ENCODE data around the gene OTOG.

The OTOG gene

GRCh38 chr11:17691550-17691949 is 144.5 kb downstream of the OTOG start:
- no peak for DNase-seq
- no peaks in the 10 kb centered on the region for H3K36me3 ChIP-seq (replicated peaks; ENCODE audit: insufficient read depth, low read length)
- TF ChIP-seq EZH2 (optimal IDR thresholded peaks at IDR 0.05; ENCODE audit: low read depth, low read length) (no peak), EZH2phosphoT487 (IDR thresholded peaks at IDR 0.05; ENCODE audit: low read length) (no peak)
- TF ChIP-seq, protein P1, sequence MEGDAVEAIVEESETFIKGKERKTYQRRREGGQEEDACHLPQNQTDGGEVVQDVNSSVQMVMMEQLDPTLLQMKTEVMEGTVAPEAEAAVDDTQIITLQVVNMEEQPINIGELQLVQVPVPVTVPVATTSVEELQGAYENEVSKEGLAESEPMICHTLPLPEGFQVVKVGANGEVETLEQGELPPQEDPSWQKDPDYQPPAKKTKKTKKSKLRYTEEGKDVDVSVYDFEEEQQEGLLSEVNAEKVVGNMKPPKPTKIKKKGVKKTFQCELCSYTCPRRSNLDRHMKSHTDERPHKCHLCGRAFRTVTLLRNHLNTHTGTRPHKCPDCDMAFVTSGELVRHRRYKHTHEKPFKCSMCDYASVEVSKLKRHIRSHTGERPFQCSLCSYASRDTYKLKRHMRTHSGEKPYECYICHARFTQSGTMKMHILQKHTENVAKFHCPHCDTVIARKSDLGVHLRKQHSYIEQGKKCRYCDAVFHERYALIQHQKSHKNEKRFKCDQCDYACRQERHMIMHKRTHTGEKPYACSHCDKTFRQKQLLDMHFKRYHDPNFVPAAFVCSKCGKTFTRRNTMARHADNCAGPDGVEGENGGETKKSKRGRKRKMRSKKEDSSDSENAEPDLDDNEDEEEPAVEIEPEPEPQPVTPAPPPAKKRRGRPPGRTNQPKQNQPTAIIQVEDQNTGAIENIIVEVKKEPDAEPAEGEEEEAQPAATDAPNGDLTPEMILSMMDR (IDR thresholded peaks at IDR 0.05; ENCODE audit: low read length): no peak
- H3K9me2 ChIP-seq (replicated peaks; ENCODE audit: insufficient read depth, low read length): no peaks in the 10 kb centered on the region
- H3K79me2 ChIP-seq (ENCODE audit: low read length): no peaks in the 10 kb centered on the region
- H3K9ac ChIP-seq (ENCODE audit: low read length): no peak overlapping the region
- H3K4me2 ChIP-seq (ENCODE audit: low read depth, low read length): no peak overlapping the region
- no peaks in the 10 kb centered on the region for H3K9me3 ChIP-seq (replicated peaks; ENCODE audit: insufficient read depth, low read length)
- no peak overlapping the region for H2AFZ ChIP-seq (ENCODE audit: low read length)
- H3K4me1 ChIP-seq (ENCODE audit: low read length): no peaks in the 10 kb centered on the region
- no peak overlapping the region for H3K4me3 ChIP-seq (ENCODE audit: low read length)
- no peak overlapping the region for H3K27ac ChIP-seq (ENCODE audit: low read length)
- no peaks in the 10 kb centered on the region for H4K20me1 ChIP-seq (ENCODE audit: insufficient read depth, low read length)
- 0 out of 2 replicates have a peak, but pooled peaks cover 4% of the 10 kb centered on the region for H3K27me3 ChIP-seq (replicated peaks; ENCODE audit: insufficient read depth, low read length)
- no peaks in the 10 kb centered on the region for H3F3A ChIP-seq (ENCODE audit: insufficient read depth, low read length)

- Histone ChIP-seq H3K27me3 (replicated peaks; ENCODE audit: insufficient read depth, low read length) (0 out of 2 replicates have a peak, but pooled peaks cover 4% of the 10 kb centered on the region), H3K9me2 (replicated peaks; ENCODE audit: insufficient read depth, low read length) (no peaks in the 10 kb centered on the region), H3K9me3 (replicated peaks; ENCODE audit: insufficient read depth, low read length) (no peaks in the 10 kb centered on the region), H3K4me2 (ENCODE audit: low read depth, low read length) (no peak overlapping the region), H4K20me1 (ENCODE audit: insufficient read depth, low read length) (no peaks in the 10 kb centered on the region), H3K36me3 (replicated peaks; ENCODE audit: insufficient read depth, low read length) (no peaks in the 10 kb centered on the region), H3K4me3 (ENCODE audit: low read length) (no peak overlapping the region), H3K27ac (ENCODE audit: low read length) (no peak overlapping the region), H3K4me1 (ENCODE audit: low read length) (no peaks in the 10 kb centered on the region), H3K79me2 (ENCODE audit: low read length) (no peaks in the 10 kb centered on the region), H3K9ac (ENCODE audit: low read length) (no peak overlapping the region), H3F3A (ENCODE audit: insufficient read depth, low read length) (no peaks in the 10 kb centered on the region), H2AFZ (ENCODE audit: low read length) (no peak overlapping the region)
- DNase-seq: no peak
- no peak for TF ChIP-seq EZH2 (optimal IDR thresholded peaks at IDR 0.05; ENCODE audit: low read depth, low read length)
- TF ChIP-seq EZH2phosphoT487 (IDR thresholded peaks at IDR 0.05; ENCODE audit: low read length): no peak
- TF ChIP-seq, protein P1 (IDR thresholded peaks at IDR 0.05; ENCODE audit: low read length): no peak
These were observed 144.9 kb downstream of the OTOG start for GRCh38 chr11:17691976-17692375.

DNA sequence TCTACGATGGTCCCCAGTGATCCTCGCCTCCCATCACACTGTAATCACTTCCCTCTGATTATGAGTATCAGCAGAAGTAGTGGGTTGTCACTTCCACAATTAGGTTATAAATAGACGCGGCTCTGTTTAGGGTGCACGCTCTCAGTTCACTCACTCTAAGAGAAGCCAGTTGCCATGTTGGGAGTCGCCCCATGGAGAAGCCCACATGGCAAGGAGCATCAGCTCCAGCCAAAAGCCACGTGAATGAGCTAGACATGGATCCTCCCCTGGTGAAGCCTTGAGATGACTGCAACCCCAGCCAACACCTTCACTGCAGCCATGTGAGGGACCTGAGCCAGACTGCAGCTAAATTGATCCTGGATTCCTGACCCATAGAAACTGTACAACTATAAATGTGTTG is 145.9 kb downstream of the OTOG start:
- TF ChIP-seq, protein P1 (IDR thresholded peaks at IDR 0.05; ENCODE audit: low read length): no peak
- TF ChIP-seq EZH2phosphoT487 (IDR thresholded peaks at IDR 0.05; ENCODE audit: low read length): no peak
- TF ChIP-seq EZH2 (optimal IDR thresholded peaks at IDR 0.05; ENCODE audit: low read depth, low read length): no peak
- no peak for DNase-seq
- H2AFZ ChIP-seq (ENCODE audit: low read length): no peak overlapping the region
- no peaks in the 10 kb centered on the region for H3K9me2 ChIP-seq (replicated peaks; ENCODE audit: insufficient read depth, low read length)
- 0 out of 2 replicates have a peak, but pooled peaks cover 4% of the 10 kb centered on the region for H3K27me3 ChIP-seq (replicated peaks; ENCODE audit: insufficient read depth, low read length)
- H4K20me1 ChIP-seq (ENCODE audit: insufficient read depth, low read length): no peaks in the 10 kb centered on the region
- H3F3A ChIP-seq (ENCODE audit: insufficient read depth, low read length): no peaks in the 10 kb centered on the region
- no peaks in the 10 kb centered on the region for H3K9me3 ChIP-seq (replicated peaks; ENCODE audit: insufficient read depth, low read length)
- H3K4me1 ChIP-seq (ENCODE audit: low read length): no peaks in the 10 kb centered on the region
- H3K9ac ChIP-seq (ENCODE audit: low read length): no peak overlapping the region
- no peak overlapping the region for H3K27ac ChIP-seq (ENCODE audit: low read length)
- H3K4me3 ChIP-seq (ENCODE audit: low read length): no peak overlapping the region
- H3K79me2 ChIP-seq (ENCODE audit: low read length): no peaks in the 10 kb centered on the region
- H3K4me2 ChIP-seq (ENCODE audit: low read depth, low read length): no peak overlapping the region
- H3K36me3 ChIP-seq (replicated peaks; ENCODE audit: insufficient read depth, low read length): no peaks in the 10 kb centered on the region
